DMS 273 (cell line): ENCODE results near the gene CPNE6.
"Not testable (repeated sequence)": the region's sequence is repeated elsewhere in the genome, so short reads cannot be mapped to it uniquely, and the experiment has no call there.

Experiments
- DNase-seq: peaks from one replicate; lab custom pipeline; 2025; ENCODE audit not compliant: unreplicated experiment; lab: John Stamatoyannopoulos, UW

Gene CPNE6

GRCh38 chr14:24102357-24103048 lies 31.1 kb downstream of the CPNE6 start:
- no peak for DNase-seq

- no peak for DNase-seq
Measured at GRCh38 chr14:24103451-24103850, 32.1 kb downstream of the CPNE6 start.

- not testable (repeated sequence) for DNase-seq
Measured at GRCh38 chr14:24105609-24106239, 34.4 kb downstream of the CPNE6 start.

GRCh38 chr14:24106672-24107271 lies 35.4 kb downstream of the CPNE6 start:
- DNase-seq, result no peak

GRCh38 chr14:24108336-24108874 lies 37.0 kb downstream of the CPNE6 start:
- no peak for DNase-seq

GRCh38 chr14:24110060-24110459 lies 38.7 kb downstream of the CPNE6 start:
- DNase-seq, result no peak

- no peak for DNase-seq
Measured at GRCh38 chr14:24110523-24110922, 39.2 kb downstream of the CPNE6 start.

GRCh38 chr14:24113379-24113800 lies 42.0 kb downstream of the CPNE6 start:
- DNase-seq, result no peak

- peak; percentile 94 for DNase-seq
Measured at GRCh38 chr14:24113801-24114531, 42.6 kb downstream of the CPNE6 start.

- peak; percentile 100 for DNase-seq
Measured at GRCh38 chr14:24114532-24115421, 43.4 kb downstream of the CPNE6 start, which contains the start of the genes DCAF11 and NRL. DCAF11 (plus strand) TSS chr14:24114777; CDS start chr14:24115595, 818 bp downstream. NRL (minus strand) TSS chr14:24114949; CDS start chr14:24082848, 32,101 bp downstream.

- no peak for DNase-seq
Measured at GRCh38 chr14:24115422-24116127, 44.2 kb downstream of the CPNE6 start.

- no peak for DNase-seq
Measured at GRCh38 chr14:24116128-24116814, 44.9 kb downstream of the CPNE6 start.

- no peak for DNase-seq
Measured at GRCh38 chr14:24117179-24117578, 45.8 kb downstream of the CPNE6 start.

GRCh38 chr14:24119691-24120090 lies 48.3 kb downstream of the CPNE6 start:
- no peak for DNase-seq

- DNase-seq, result no peak
Measured at GRCh38 chr14:24121210-24121609, 49.8 kb downstream of the CPNE6 start.

- no peak for DNase-seq
Measured at GRCh38 chr14:24122416-24122815, 51.1 kb downstream of the CPNE6 start.

GRCh38 chr14:24122898-24123297 lies 51.5 kb downstream of the CPNE6 start:
- no peak for DNase-seq

- no peak for DNase-seq
Measured at GRCh38 chr14:24123424-24124417, 52.4 kb downstream of the CPNE6 start.
